ENCODE measurements around the gene FAM53B.

- TF ChIP-seq EZH2phosphoT487 (IDR thresholded peaks at IDR 0.05; ENCODE audit: insufficient read depth, low read depth) (no peak), EZH2 (IDR thresholded peaks at IDR 0.05; ENCODE audit: insufficient read depth, poor library complexity, severe bottlenecking) (no peak)
Measured at GRCh38 chr10:124665558-124665957, 78.6 kb downstream of the FAM53B start.
